ENCODE results near the gene ZFR2. TPM values are rescaled to one million over a fixed set of nuclear protein-coding genes. Genes with fewer than 3 reads are reported as not detected.
A peak's percentile ranks its signal among the peaks of the same experiment; 100 is the strongest.

ZFR2 gene
- total RNA-seq, 1 donor from 2014 or later = not detected

DNA sequence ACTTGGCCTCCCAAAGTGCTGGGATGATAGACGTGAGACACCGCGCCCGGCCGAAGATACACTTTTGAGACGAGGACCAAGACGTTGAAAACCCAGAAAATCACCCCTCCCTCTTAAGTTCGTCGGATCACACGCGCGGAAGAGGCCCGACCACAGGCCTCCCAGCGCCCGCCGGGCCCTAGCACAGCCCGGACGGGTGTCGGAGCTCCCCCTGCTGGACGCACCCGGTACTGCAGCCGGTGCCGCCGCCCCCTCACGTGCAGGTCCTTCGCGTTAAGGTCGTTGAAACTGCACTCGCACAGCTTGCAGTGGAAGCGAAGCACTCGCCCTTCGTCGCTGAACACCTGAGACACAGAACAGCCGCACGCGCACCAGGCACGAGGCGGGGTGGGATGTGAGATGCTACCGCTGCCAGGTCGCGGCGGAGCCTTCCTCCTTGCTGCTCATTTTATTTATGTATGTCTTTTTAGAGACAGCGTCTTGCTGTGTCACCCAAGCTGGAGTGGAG lies 46.9 kb downstream of the ZFR2 start:
- H3K27me3 ChIP-seq = no peaks in the 10 kb centered on the region
- no peaks in the 10 kb centered on the region for H3K9me3 ChIP-seq
- no peaks in the 10 kb centered on the region for H3K4me1 ChIP-seq
- intact Hi-C loops (cut with DNase I) = no loop called here
- TF ChIP-seq, protein P1, sequence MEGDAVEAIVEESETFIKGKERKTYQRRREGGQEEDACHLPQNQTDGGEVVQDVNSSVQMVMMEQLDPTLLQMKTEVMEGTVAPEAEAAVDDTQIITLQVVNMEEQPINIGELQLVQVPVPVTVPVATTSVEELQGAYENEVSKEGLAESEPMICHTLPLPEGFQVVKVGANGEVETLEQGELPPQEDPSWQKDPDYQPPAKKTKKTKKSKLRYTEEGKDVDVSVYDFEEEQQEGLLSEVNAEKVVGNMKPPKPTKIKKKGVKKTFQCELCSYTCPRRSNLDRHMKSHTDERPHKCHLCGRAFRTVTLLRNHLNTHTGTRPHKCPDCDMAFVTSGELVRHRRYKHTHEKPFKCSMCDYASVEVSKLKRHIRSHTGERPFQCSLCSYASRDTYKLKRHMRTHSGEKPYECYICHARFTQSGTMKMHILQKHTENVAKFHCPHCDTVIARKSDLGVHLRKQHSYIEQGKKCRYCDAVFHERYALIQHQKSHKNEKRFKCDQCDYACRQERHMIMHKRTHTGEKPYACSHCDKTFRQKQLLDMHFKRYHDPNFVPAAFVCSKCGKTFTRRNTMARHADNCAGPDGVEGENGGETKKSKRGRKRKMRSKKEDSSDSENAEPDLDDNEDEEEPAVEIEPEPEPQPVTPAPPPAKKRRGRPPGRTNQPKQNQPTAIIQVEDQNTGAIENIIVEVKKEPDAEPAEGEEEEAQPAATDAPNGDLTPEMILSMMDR (IDR thresholded peaks at IDR 0.05) = peak; percentile 84 to 90 (median 87)
- TF ChIP-seq POLR2A (IDR thresholded peaks at IDR 0.05) = no peak
- H3K4me3 ChIP-seq = no peak overlapping the region
- no peaks in the 10 kb centered on the region for H3K36me3 ChIP-seq
- H3K27ac ChIP-seq = no peak overlapping the region
- no peak for DNase-seq (ENCODE audit: extremely low spot score in 2 of 2)

DNA sequence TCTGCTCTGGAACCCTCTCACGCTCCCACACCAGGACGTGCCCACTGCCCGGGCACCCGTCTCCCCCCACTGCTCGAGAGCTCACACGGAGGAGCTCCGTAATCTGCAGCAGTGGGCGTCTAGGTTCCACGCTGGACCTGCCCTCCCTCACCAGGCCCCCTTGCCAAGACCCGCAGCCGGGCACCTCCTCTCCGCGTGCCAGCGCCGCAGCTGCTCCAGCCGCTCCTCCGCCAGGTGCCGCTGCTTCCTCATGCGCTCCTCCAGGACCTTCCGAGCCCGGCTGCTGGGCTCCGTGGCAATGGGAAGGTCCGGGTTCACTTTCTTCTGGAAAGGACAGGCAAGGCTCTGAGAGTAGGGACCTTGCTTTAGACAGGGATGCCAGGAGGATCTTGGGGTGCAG lies 47.7 kb downstream of the ZFR2 start:
- Histone ChIP-seq H3K4me1 (no peaks in the 10 kb centered on the region), H3K9me3 (no peaks in the 10 kb centered on the region), H3K27me3 (no peaks in the 10 kb centered on the region), H3K27ac (no peak overlapping the region), H3K36me3 (no peaks in the 10 kb centered on the region), H3K4me3 (no peak overlapping the region)
- intact Hi-C loops (cut with DNase I) = no loop called here
- TF ChIP-seq POLR2A (IDR thresholded peaks at IDR 0.05) = no peak
- TF ChIP-seq, protein P1 (IDR thresholded peaks at IDR 0.05) = no peak
- no peak for TF ChIP-seq POLR2AphosphoS5 (IDR thresholded peaks at IDR 0.05; ENCODE audit: insufficient read depth in 1 of 2, low read depth in 1 of 2)
- DNase-seq (ENCODE audit: extremely low spot score in 2 of 2) = no peak

DNA sequence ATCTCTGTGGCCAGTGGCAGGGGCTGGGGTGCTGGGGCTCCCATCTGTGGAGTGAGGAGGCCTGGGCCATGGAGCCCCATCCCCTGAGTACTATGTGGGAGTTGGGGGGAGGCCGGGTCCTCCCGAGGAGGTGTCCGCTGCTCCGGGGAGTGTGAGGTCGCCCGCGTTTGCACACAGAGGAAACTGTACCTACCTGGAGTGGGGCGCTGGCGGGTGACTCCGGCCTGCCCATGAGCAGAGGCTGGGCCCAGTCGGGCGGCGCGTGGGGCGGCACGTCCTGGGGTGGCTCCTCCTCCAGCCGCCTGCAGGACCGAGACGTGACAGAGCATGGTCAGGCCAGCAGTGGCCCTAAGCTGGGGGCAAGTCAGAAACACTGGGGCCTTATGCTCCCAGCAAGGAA lies 48.8 kb downstream of the ZFR2 start:
- Histone ChIP-seq H3K27me3 (no peaks in the 10 kb centered on the region), H3K9me3 (no peaks in the 10 kb centered on the region), H3K36me3 (no peaks in the 10 kb centered on the region), H3K4me1 (no peaks in the 10 kb centered on the region), H3K4me3 (no peak overlapping the region), H3K27ac (no peak overlapping the region)
- intact Hi-C loops (cut with DNase I) = no loop called here
- DNase-seq (ENCODE audit: extremely low spot score in 2 of 2) = no peak
- TF ChIP-seq POLR2A (IDR thresholded peaks at IDR 0.05) = no peak
- TF ChIP-seq, protein P1 (IDR thresholded peaks at IDR 0.05) = no peak
- no peak for TF ChIP-seq POLR2AphosphoS5 (IDR thresholded peaks at IDR 0.05; ENCODE audit: insufficient read depth in 1 of 2, low read depth in 1 of 2)

DNA sequence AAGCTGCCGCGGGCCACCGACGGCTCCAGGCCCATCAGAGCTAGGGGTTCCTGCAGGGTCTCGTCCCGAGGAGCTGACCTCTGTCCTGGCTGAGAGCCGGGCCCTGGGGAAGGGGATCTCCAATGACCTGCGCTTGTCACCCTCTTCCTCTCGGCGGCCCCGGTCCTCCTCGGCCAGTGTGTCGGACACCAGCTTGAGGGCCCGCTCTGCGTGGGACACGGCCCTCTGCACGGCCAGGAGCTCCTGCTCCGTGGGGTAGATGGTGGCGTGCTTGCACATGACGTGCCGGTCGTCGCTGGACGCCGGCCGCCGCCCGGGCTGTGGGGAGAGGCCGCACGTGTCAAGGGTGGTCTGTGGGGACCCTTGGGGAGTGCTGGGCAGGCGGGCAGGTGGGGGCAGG lies 49.9 kb downstream of the ZFR2 start:
- H3K36me3 ChIP-seq = no peaks in the 10 kb centered on the region
- no peaks in the 10 kb centered on the region for H3K9me3 ChIP-seq
- H3K27ac ChIP-seq = no peak overlapping the region
- DNase-seq (ENCODE audit: extremely low spot score in 2 of 2) = no peak
- H3K4me1 ChIP-seq = no peaks in the 10 kb centered on the region
- intact Hi-C loops (cut with DNase I) = no loop called here
- H3K4me3 ChIP-seq = no peak overlapping the region
- no peaks in the 10 kb centered on the region for H3K27me3 ChIP-seq
- TF ChIP-seq, protein P1 (IDR thresholded peaks at IDR 0.05) = no peak
- TF ChIP-seq POLR2AphosphoS5 (IDR thresholded peaks at IDR 0.05; ENCODE audit: insufficient read depth in 1 of 2, low read depth in 1 of 2) (no peak), POLR2A (IDR thresholded peaks at IDR 0.05) (no peak)

DNA sequence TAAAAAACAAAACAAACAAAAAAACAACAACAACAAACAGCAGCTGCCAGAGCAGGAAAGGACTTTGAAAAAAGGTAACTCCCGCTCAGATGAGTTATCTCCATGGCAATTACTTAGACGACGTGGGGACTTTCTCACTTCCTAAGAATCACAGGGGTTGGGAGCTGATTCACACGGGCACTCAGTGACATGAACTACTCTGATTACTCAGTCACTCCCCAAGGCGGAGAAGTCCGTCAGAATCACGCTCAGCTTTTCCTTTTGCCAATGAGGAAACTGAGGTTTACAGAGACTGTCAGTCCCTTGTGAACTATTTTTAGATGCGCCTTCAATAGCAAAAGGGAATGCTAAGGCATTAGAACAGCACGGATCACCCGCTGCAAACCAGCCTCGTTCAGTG lies 50.4 kb downstream of the ZFR2 start:
- Histone ChIP-seq H3K27ac (no peak overlapping the region), H3K4me3 (no peak overlapping the region), H3K27me3 (no peaks in the 10 kb centered on the region), H3K4me1 (no peaks in the 10 kb centered on the region), H3K9me3 (no peaks in the 10 kb centered on the region), H3K36me3 (no peaks in the 10 kb centered on the region)
- intact Hi-C loops (cut with DNase I) = no loop called here
- DNase-seq (ENCODE audit: extremely low spot score in 2 of 2) = no peak
- TF ChIP-seq POLR2AphosphoS5 (IDR thresholded peaks at IDR 0.05; ENCODE audit: insufficient read depth in 1 of 2, low read depth in 1 of 2) = peak in 1 of 2 donors; percentile 20
- no peak for TF ChIP-seq POLR2A (IDR thresholded peaks at IDR 0.05)
- TF ChIP-seq, protein P1 (IDR thresholded peaks at IDR 0.05) = no peak
